22Rv1 (cell line): ENCODE data around the gene SHROOM2.

Source experiments
- ZFX ChIP-seq: fragments of 450-650 bp; IDR thresholded peaks from 2 replicates; pipeline ENCODE4 v1.6.1; 2017; ENCODE audit warnings: antibody characterized with exemption, borderline replicate concordance
- TF ChIP-seq, protein P1 (sequence below): fragments of 450-650 bp; IDR thresholded peaks from 2 replicates; pipeline ENCODE4 v1.5.1; 2017; ENCODE audit warnings: mild to moderate bottlenecking

DNA sequence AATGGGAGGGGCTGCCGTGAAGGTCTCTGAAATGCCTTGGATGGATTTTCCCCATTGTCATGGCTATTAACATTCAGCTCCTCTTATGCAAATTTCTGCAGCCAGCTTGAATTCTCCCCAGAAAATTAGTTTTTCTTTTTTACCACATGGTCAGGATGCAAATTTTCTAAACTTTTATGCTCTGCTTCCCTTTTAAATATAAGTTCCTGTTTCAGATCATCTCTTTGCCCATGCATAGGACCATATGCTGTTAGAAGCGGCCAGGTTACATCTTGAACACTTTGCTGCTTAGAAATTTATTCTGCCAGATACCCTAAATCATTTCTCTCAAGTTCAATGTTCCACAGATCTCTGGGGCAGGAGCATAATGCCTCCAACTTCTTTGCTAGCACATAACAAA lies 167.2 kb downstream of the SHROOM2 start:
- TF ChIP-seq, protein P1, sequence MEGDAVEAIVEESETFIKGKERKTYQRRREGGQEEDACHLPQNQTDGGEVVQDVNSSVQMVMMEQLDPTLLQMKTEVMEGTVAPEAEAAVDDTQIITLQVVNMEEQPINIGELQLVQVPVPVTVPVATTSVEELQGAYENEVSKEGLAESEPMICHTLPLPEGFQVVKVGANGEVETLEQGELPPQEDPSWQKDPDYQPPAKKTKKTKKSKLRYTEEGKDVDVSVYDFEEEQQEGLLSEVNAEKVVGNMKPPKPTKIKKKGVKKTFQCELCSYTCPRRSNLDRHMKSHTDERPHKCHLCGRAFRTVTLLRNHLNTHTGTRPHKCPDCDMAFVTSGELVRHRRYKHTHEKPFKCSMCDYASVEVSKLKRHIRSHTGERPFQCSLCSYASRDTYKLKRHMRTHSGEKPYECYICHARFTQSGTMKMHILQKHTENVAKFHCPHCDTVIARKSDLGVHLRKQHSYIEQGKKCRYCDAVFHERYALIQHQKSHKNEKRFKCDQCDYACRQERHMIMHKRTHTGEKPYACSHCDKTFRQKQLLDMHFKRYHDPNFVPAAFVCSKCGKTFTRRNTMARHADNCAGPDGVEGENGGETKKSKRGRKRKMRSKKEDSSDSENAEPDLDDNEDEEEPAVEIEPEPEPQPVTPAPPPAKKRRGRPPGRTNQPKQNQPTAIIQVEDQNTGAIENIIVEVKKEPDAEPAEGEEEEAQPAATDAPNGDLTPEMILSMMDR: no peak
- no peak for TF ChIP-seq ZFX
